Body of pancreas (tissue), 4 donors: Measurements from ENCODE around the gene ATXN3L. TPM values are rescaled to one million over a fixed set of nuclear protein-coding genes. Genes with fewer than 3 reads are reported as not detected.
A peak's percentile ranks its signal among the peaks of the same experiment; 100 is the strongest.

Source experiments
- ATAC-seq: fragments of 150-250 bp; one replicate; pipeline ENCODE4 v1.9.1; 2016
- DNase-seq, 4 donors: peaks; one replicate each; pipeline ENCODE4 v3.0.0-alpha.2; 2019
- H3K27ac ChIP-seq, 4 donors: fragments of 200-600 bp; sonication (generic); 1 replicate in 3 of 4; 2 replicates in 1 of 4; pipeline versions ENCODE4 v1.5.1 to v1.6.1; 2016 to 2019; ENCODE audit warnings: mild to moderate bottlenecking in 1 of 4, mixed read lengths in 1 of 4, moderate library complexity in 1 of 4
- H3K27me3 ChIP-seq, 2 donors: fragments of 200-600 bp; sonication (generic); one replicate each; pipeline ENCODE4 v1.6.0; 2016; ENCODE audit warnings: mild to moderate bottlenecking in 1 of 2
- H3K36me3 ChIP-seq, 2 donors: fragments of 200-600 bp; sonication (generic); replicated peaks in 1 of 2; 2 replicates each; pipeline ENCODE4 v1.5.1; 2016; ENCODE audit warnings: low read depth in 2 of 2; ENCODE audit not compliant: insufficient read depth in 1 of 2
- H3K4me1 ChIP-seq: fragments of 200-600 bp; sonication (generic); one replicate; pipeline ENCODE4 v1.6.0; 2016
- H3K4me3 ChIP-seq, 2 donors: fragments of 200-600 bp; sonication (generic); 1 replicate in 1 of 2; 2 replicates in 1 of 2; pipeline ENCODE4 v1.5.1; 2016 to 2019
- H3K9me3 ChIP-seq, 3 donors: fragments of 200-600 bp; sonication (generic); 1 replicate in 2 of 3; 2 replicates in 1 of 3; pipeline ENCODE4 v1.5.1; 2016
- CTCF ChIP-seq, 7 experiments: fragments of 450-650 bp in 4 of 7; fragments of 200-600 bp in 3 of 7; sonication (generic) in 3 of 7; IDR thresholded peaks; one replicate each; pipeline ENCODE4 v1.5.1; 2016 to 2019; ENCODE audit warnings: antibody characterized with exemption in 7 of 7
- POLR2A ChIP-seq, 3 donors: fragments of 450-650 bp; IDR thresholded peaks; one replicate each; pipeline ENCODE4 v1.6.1; 2016; ENCODE audit warnings: antibody characterized with exemption in 3 of 3, mild to moderate bottlenecking in 2 of 3
- WGBS, 2 donors: methylation state at CpG; one replicate each; pipeline ENCODE4 v1.1.5; 2017; 5-methylcytosine and 5-hydroxymethylcytosine counted together
- intact Hi-C: fragments of 100-400 bp; cut with DNase I; formaldehyde crosslinking; loops from one replicate; pipeline ENCODE4 v1.15.1; 2023
- total RNA-seq, 2 donors: library from RNA; depleted of rRNA; stranded (reverse); fragments of >200 nt; gene quantifications; one replicate each; pipeline ENCODE4 v1.1.0, GENCODE V29; 2016

ATXN3L gene
- total RNA-seq, 2 donors from 2014 or later = not detected

GRCh38 chrX:13345037-13345436 lies 25.2 kb upstream of the ATXN3L start:
- Histone ChIP-seq H3K9me3 (no peaks in the 10 kb centered on the region), H3K4me1 (no peaks in the 10 kb centered on the region), H3K4me3 (no peak overlapping the region), H3K27ac (no peak overlapping the region), H3K27me3 (no peaks in the 10 kb centered on the region), H3K36me3 (no peaks in the 10 kb centered on the region)
- TF ChIP-seq POLR2A (IDR thresholded peaks at IDR 0.05) (no peak), CTCF (IDR thresholded peaks at IDR 0.05) (no peak)
- 69 to 82% methylated on average over 4 of the region's 4 CpGs for WGBS, 2 donors
- intact Hi-C loops = no loop called here
- DNase-seq = no peak
- no peak for ATAC-seq

GRCh38 chrX:13341491-13342101 lies 21.7 kb upstream of the ATXN3L start:
- TF ChIP-seq CTCF (IDR thresholded peaks at IDR 0.05) (no peak), POLR2A (IDR thresholded peaks at IDR 0.05) (no peak)
- DNase-seq (no peak), ATAC-seq (no peak)
- Histone ChIP-seq H3K36me3 (no peaks in the 10 kb centered on the region), H3K27ac (no peak overlapping the region), H3K9me3 (no peaks in the 10 kb centered on the region), H3K4me3 (no peak overlapping the region), H3K27me3 (no peaks in the 10 kb centered on the region), H3K4me1 (no peaks in the 10 kb centered on the region)
- intact Hi-C loops = no loop called here
- WGBS, 2 donors = 85 to 100% methylated on average over 1 to 2 of the region's 3 CpGs

- DNase-seq (no peak), ATAC-seq (no peak)
- Histone ChIP-seq H3K27me3 (no peaks in the 10 kb centered on the region), H3K4me1 (no peaks in the 10 kb centered on the region), H3K9me3 (no peaks in the 10 kb centered on the region), H3K36me3 (no peaks in the 10 kb centered on the region), H3K27ac (no peak overlapping the region), H3K4me3 (no peak overlapping the region)
- TF ChIP-seq POLR2A (IDR thresholded peaks at IDR 0.05) = no peak
- TF ChIP-seq CTCF (IDR thresholded peaks at IDR 0.05) = no peak
- intact Hi-C loops = no loop called here
- WGBS, 2 donors = 87 to 92% methylated on average over 3 to 7 of the region's 10 CpGs
Observed at GRCh38 chrX:13340182-13340791, 20.4 kb upstream of the ATXN3L start.

- Histone ChIP-seq H3K27ac (no peak overlapping the region), H3K9me3 (no peaks in the 10 kb centered on the region), H3K4me3 (no peak overlapping the region), H3K4me1 (no peaks in the 10 kb centered on the region), H3K27me3 (no peaks in the 10 kb centered on the region), H3K36me3 (no peaks in the 10 kb centered on the region)
- DNase-seq (peak in 2 of 4 donors; percentile 14 to 19), ATAC-seq (no peak)
- TF ChIP-seq CTCF (IDR thresholded peaks at IDR 0.05) (no peak), POLR2A (IDR thresholded peaks at IDR 0.05) (no peak)
- 72 to 100% methylated on average over 2 to 3 of the region's 3 CpGs for WGBS, 2 donors
- intact Hi-C loops = no loop called here
Observed at GRCh38 chrX:13339607-13340006, 19.8 kb upstream of the ATXN3L start.

- DNase-seq = no peak
- intact Hi-C loops = no loop called here
- Histone ChIP-seq H3K4me3 (no peak overlapping the region), H3K36me3 (no peaks in the 10 kb centered on the region), H3K27ac (no peak overlapping the region), H3K27me3 (no peaks in the 10 kb centered on the region), H3K9me3 (no peaks in the 10 kb centered on the region), H3K4me1 (no peaks in the 10 kb centered on the region)
- TF ChIP-seq POLR2A (IDR thresholded peaks at IDR 0.05) (no peak), CTCF (IDR thresholded peaks at IDR 0.05) (no peak)
- ATAC-seq = no peak
- whole genome bisulfite sequencing, 2 donors = 64 to 71% methylated on average over 3 of the region's 3 CpGs
Observed at GRCh38 chrX:13338996-13339515, 19.2 kb upstream of the ATXN3L start.
